ENCODE results near the gene PDE4D. TPM values are rescaled to one million over a fixed set of nuclear protein-coding genes. Genes with fewer than 3 reads are reported as not detected.

PDE4D gene
- total RNA-seq, 1 donor from 2014 or later, result 6.8 TPM

- H3K36me3 ChIP-seq (ENCODE audit: control insufficient read depth, insufficient read depth, low read length), result no peaks in the 10 kb centered on the region
- FAIRE-seq (no peak), DNase-seq (ENCODE audit: low read depth) (no peak)
- TF ChIP-seq CTCF (IDR thresholded peaks at IDR 0.05; ENCODE audit: insufficient read depth, low read length, severe bottlenecking), result no peak
- H3K4me3 ChIP-seq (ENCODE audit: low read depth, low read length), result no peak overlapping the region
- H3K27me3 ChIP-seq (ENCODE audit: control insufficient read depth, insufficient read depth, low read length), result no peaks in the 10 kb centered on the region
Measured at GRCh38 chr5:59337240-59337639, 556.3 kb downstream of the PDE4D start.

GRCh38 chr5:59335544-59335943 is 558.0 kb downstream of the PDE4D start:
- Histone ChIP-seq H3K4me3 (ENCODE audit: low read depth, low read length) (no peak overlapping the region), H3K36me3 (ENCODE audit: control insufficient read depth, insufficient read depth, low read length) (no peaks in the 10 kb centered on the region), H3K27me3 (ENCODE audit: control insufficient read depth, insufficient read depth, low read length) (no peaks in the 10 kb centered on the region)
- FAIRE-seq, result no peak
- no peak for TF ChIP-seq CTCF (IDR thresholded peaks at IDR 0.05; ENCODE audit: insufficient read depth, low read length, severe bottlenecking)
- no peak for DNase-seq (ENCODE audit: low read depth)

- no peak for TF ChIP-seq CTCF (IDR thresholded peaks at IDR 0.05; ENCODE audit: insufficient read depth, low read length, severe bottlenecking)
- no peak overlapping the region for H3K4me3 ChIP-seq (ENCODE audit: low read depth, low read length)
- no peaks in the 10 kb centered on the region for H3K27me3 ChIP-seq (ENCODE audit: control insufficient read depth, insufficient read depth, low read length)
- DNase-seq (ENCODE audit: low read depth) (no peak), FAIRE-seq (no peak)
- H3K36me3 ChIP-seq (ENCODE audit: control insufficient read depth, insufficient read depth, low read length), result no peaks in the 10 kb centered on the region
Measured at GRCh38 chr5:59333416-59333815, 560.1 kb downstream of the PDE4D start.

GRCh38 chr5:59332236-59332973 is 561.1 kb downstream of the PDE4D start:
- TF ChIP-seq CTCF (IDR thresholded peaks at IDR 0.05; ENCODE audit: insufficient read depth, low read length, severe bottlenecking), result no peak
- Histone ChIP-seq H3K4me3 (ENCODE audit: low read depth, low read length) (no peak overlapping the region), H3K36me3 (ENCODE audit: control insufficient read depth, insufficient read depth, low read length) (no peaks in the 10 kb centered on the region), H3K27me3 (ENCODE audit: control insufficient read depth, insufficient read depth, low read length) (no peaks in the 10 kb centered on the region)
- no peak for DNase-seq (ENCODE audit: low read depth)
- no peak for FAIRE-seq

GRCh38 chr5:59330680-59331079 is 562.8 kb downstream of the PDE4D start:
- no peak for FAIRE-seq
- no peak for DNase-seq (ENCODE audit: low read depth)
- H3K4me3 ChIP-seq (ENCODE audit: low read depth, low read length), result no peak overlapping the region
- no peaks in the 10 kb centered on the region for H3K27me3 ChIP-seq (ENCODE audit: control insufficient read depth, insufficient read depth, low read length)
- H3K36me3 ChIP-seq (ENCODE audit: control insufficient read depth, insufficient read depth, low read length), result no peaks in the 10 kb centered on the region
- TF ChIP-seq CTCF (IDR thresholded peaks at IDR 0.05; ENCODE audit: insufficient read depth, low read length, severe bottlenecking), result no peak

Data from bronchial epithelial cell (primary cell).